K562 (cell line): ENCODE measurements around the gene DENND1A.
"Not testable (repeated sequence)": the region's sequence is repeated elsewhere in the genome, so short reads cannot be mapped to it uniquely, and the experiment has no call there.

Experiments
- CBX3 ChIP-seq, 2 experiments: IDR thresholded peaks; 1 replicate in 1 of 2; 2 replicates in 1 of 2; pipeline ENCODE4 v1.6.1; 2012; ENCODE audit warnings: inconsistent platforms in 2 of 2, low read length in 2 of 2, borderline replicate concordance in 1 of 2, control low read depth in 1 of 2
- EZH2 ChIP-seq: IDR thresholded peaks from 2 replicates; pipeline ENCODE4 v1.6.1; 2012; ENCODE audit warnings: low read depth, mild to moderate bottlenecking, inconsistent platforms, low read length, borderline replicate concordance
- HEY1 ChIP-seq: fragments of 250-450 bp; sonication (Bioruptor Pico); IDR thresholded peaks from 2 replicates; pipeline ENCODE4 v1.5.0; 2020; ENCODE audit warnings: mild to moderate bottlenecking, moderate library complexity, borderline replicate concordance
- POLR2AphosphoS5 ChIP-seq: IDR thresholded peaks from 2 replicates; pipeline ENCODE4 v1.6.1; 2011; ENCODE audit warnings: mild to moderate bottlenecking, low read depth, low read length, moderate library complexity; ENCODE audit not compliant: control insufficient read depth, insufficient read depth
- SIN3A ChIP-seq, 2 experiments: fragments of 150-350 bp in 1 of 2; IDR thresholded peaks; 2 replicates each; pipeline ENCODE4 v1.6.1; 2011 to 2016; ENCODE audit warnings: borderline replicate concordance in 2 of 2, low read depth in 2 of 2, low read length in 2 of 2, mild to moderate bottlenecking in 2 of 2, moderate library complexity in 2 of 2; ENCODE audit not compliant: control insufficient read depth in 1 of 2
- ZFP36 ChIP-seq: fragments of 150-350 bp; IDR thresholded peaks from 2 replicates; pipeline ENCODE4 v1.6.1; 2018; ENCODE audit warnings: low read length, low read depth; ENCODE audit not compliant: partially characterized antibody
- ZNF24 ChIP-seq: fragments of 450-650 bp; IDR thresholded peaks from 2 replicates; pipeline ENCODE4 v1.6.1; 2016
- ZNF263 ChIP-seq: sonication (generic); formaldehyde crosslinking; IDR thresholded peaks from 2 replicates; pipeline ENCODE4 v1.8.0; 2022; ENCODE audit warnings: mild to moderate bottlenecking, missing genetic modification reagents, borderline replicate concordance
- ZNF274 ChIP-seq: IDR thresholded peaks from 2 replicates; pipeline ENCODE4 v1.6.1; 2011; ENCODE audit warnings: low read depth, mild to moderate bottlenecking, low read length, moderate library complexity, borderline replicate concordance
- TF ChIP-seq, protein P1 (sequence below), 2 experiments: fragments of 450-650 bp in 1 of 2; IDR thresholded peaks; 2 replicates each; pipeline ENCODE4 v1.6.1; 2011 to 2017; ENCODE audit warnings: low read depth in 2 of 2, antibody characterized with exemption in 1 of 2, borderline replicate concordance in 1 of 2, low read length in 1 of 2, mild to moderate bottlenecking in 1 of 2, mixed read lengths in 1 of 2; ENCODE audit not compliant: control insufficient read depth in 1 of 2
- TF ChIP-seq, protein P2 (sequence below): fragments of 250-450 bp; sonication (Bioruptor Pico); IDR thresholded peaks from 2 replicates; pipeline ENCODE4 v1.5.0; 2020; ENCODE audit warnings: mild to moderate bottlenecking, borderline replicate concordance

DNA sequence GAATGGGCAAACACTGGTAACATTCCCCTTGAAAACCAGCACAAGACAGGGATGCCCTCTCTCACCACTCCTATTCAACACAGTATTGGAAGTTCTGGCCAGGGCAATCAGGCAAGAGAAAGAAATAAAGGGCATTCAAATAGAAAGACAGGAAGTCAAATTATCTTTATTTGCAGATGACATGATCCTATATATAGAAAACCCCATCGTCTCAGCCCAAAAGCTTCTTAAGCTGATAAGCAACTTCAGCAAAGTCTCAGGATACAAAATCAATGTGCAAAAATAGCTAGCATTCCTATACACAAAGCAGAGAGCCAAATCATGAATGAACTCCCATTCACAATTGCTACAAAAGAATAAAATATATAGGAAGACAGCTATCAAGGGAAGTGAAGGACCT lies 501.5 kb downstream of the DENND1A start:
- not testable (repeated sequence) for TF ChIP-seq ZNF263; SIN3A (IDR thresholded peaks at IDR 0.05; ENCODE audit: borderline replicate concordance in 2 of 2, control insufficient read depth in 1 of 2, low read depth in 2 of 2, low read length in 2 of 2); ZNF24; HEY1 (CRISPR knock-in tag); EZH2; POLR2AphosphoS5; ZFP36; ZNF274; CBX3 (IDR thresholded peaks at IDR 0.05; ENCODE audit: borderline replicate concordance in 1 of 2, low read length in 2 of 2)
- TF ChIP-seq, protein P1, sequence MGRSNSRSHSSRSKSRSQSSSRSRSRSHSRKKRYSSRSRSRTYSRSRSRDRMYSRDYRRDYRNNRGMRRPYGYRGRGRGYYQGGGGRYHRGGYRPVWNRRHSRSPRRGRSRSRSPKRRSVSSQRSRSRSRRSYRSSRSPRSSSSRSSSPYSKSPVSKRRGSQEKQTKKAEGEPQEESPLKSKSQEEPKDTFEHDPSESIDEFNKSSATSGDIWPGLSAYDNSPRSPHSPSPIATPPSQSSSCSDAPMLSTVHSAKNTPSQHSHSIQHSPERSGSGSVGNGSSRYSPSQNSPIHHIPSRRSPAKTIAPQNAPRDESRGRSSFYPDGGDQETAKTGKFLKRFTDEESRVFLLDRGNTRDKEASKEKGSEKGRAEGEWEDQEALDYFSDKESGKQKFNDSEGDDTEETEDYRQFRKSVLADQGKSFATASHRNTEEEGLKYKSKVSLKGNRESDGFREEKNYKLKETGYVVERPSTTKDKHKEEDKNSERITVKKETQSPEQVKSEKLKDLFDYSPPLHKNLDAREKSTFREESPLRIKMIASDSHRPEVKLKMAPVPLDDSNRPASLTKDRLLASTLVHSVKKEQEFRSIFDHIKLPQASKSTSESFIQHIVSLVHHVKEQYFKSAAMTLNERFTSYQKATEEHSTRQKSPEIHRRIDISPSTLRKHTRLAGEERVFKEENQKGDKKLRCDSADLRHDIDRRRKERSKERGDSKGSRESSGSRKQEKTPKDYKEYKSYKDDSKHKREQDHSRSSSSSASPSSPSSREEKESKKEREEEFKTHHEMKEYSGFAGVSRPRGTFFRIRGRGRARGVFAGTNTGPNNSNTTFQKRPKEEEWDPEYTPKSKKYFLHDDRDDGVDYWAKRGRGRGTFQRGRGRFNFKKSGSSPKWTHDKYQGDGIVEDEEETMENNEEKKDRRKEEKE (IDR thresholded peaks at IDR 0.05; ENCODE audit: borderline replicate concordance in 1 of 2, control insufficient read depth in 1 of 2, low read depth in 2 of 2, low read length in 1 of 2): not testable (repeated sequence)
- TF ChIP-seq, protein P2, sequence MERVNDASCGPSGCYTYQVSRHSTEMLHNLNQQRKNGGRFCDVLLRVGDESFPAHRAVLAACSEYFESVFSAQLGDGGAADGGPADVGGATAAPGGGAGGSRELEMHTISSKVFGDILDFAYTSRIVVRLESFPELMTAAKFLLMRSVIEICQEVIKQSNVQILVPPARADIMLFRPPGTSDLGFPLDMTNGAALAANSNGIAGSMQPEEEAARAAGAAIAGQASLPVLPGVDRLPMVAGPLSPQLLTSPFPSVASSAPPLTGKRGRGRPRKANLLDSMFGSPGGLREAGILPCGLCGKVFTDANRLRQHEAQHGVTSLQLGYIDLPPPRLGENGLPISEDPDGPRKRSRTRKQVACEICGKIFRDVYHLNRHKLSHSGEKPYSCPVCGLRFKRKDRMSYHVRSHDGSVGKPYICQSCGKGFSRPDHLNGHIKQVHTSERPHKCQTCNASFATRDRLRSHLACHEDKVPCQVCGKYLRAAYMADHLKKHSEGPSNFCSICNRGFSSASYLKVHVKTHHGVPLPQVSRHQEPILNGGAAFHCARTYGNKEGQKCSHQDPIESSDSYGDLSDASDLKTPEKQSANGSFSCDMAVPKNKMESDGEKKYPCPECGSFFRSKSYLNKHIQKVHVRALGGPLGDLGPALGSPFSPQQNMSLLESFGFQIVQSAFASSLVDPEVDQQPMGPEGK (CRISPR knock-in tag): not testable (repeated sequence)
